Measurements from ENCODE around the gene PLP2.

GRCh38 chrX:49212861-49213260 lies 41.2 kb downstream of the PLP2 start:
- TF ChIP-seq CTCF (IDR thresholded peaks at IDR 0.05) (no peak), EP300 (IDR thresholded peaks at IDR 0.05) (no peak), POLR2A (IDR thresholded peaks at IDR 0.05) (no peak), POLR2AphosphoS5 (IDR thresholded peaks at IDR 0.05) (no peak)

Data from upper lobe of left lung (tissue), 4 donors.